Endothelial cell of umbilical vein (primary cell): Measurements from ENCODE around the gene GLYATL1. TPM values are rescaled to one million over a fixed set of nuclear protein-coding genes. Genes with fewer than 3 reads are reported as not detected.

Source experiments
- BruUV-seq: library from RNA; stranded (reverse); fragments of 400-500 nt; replicated peaks from 2 replicates; lab custom pipeline; 2021; lab: Mats Ljungman, UMichigan
- CTCF ChIA-PET: fragments of 300-600, 350-600 bp; sonication (Branson Sonifier 250); formaldehyde crosslinking; loops from one replicate; lab custom pipeline; 2021; ENCODE audit warnings: antibody characterized with exemption, inconsistent platforms; lab: Charles Lee
- POLR2A ChIA-PET: fragments of 300-600, 350-600 bp; sonication (Branson Sonifier 250); formaldehyde crosslinking; loops from one replicate; lab custom pipeline; 2021; ENCODE audit warnings: antibody characterized with exemption, inconsistent platforms; lab: Charles Lee
- DNase-seq: peaks from one replicate; pipeline ENCODE4 v3.0.0-alpha.2; 2011; ENCODE audit warnings: low read depth, low spot score
- FAIRE-seq: peaks from 2 replicates; lab custom pipeline; 2011; peaks lifted over from hg19 to GRCh38; lab: Jason Lieb, UNC
- H2AFZ ChIP-seq: 2 replicates; pipeline ENCODE4 v1.6.0; 2012; ENCODE audit warnings: low read depth, low read length, control low read depth, inconsistent platforms
- H3K27ac ChIP-seq: 2 replicates; pipeline ENCODE4 v1.5.1; 2011; ENCODE audit warnings: low read depth, mild to moderate bottlenecking, control low read depth, low read length, moderate library complexity; ENCODE audit not compliant: insufficient read depth
- H3K27me3 ChIP-seq, 2 experiments: 2 replicates each; pipeline versions ENCODE4 v1.6.0 to v1.6.1; 2011; ENCODE audit warnings: low read length in 2 of 2, mixed read lengths in 1 of 2; ENCODE audit not compliant: control insufficient read depth in 2 of 2, insufficient read depth in 2 of 2
- H3K36me3 ChIP-seq, 2 experiments: 2 replicates in 1 of 2; 3 replicates in 1 of 2; pipeline ENCODE4 v1.5.1; 2011; ENCODE audit warnings: low read length in 2 of 2, mild to moderate bottlenecking in 1 of 2, moderate library complexity in 1 of 2; ENCODE audit not compliant: control insufficient read depth in 2 of 2, insufficient read depth in 2 of 2; ENCODE audit errors: extremely low read depth in 1 of 2
- H3K4me1 ChIP-seq: 3 replicates; pipeline ENCODE4 v1.5.1; 2011; ENCODE audit warnings: mild to moderate bottlenecking, low read length; ENCODE audit not compliant: control insufficient read depth, insufficient read depth; ENCODE audit errors: extremely low read depth
- H3K4me2 ChIP-seq: 2 replicates; pipeline ENCODE4 v1.6.1; 2011; ENCODE audit warnings: low read length, control low read depth, mixed read lengths; ENCODE audit not compliant: insufficient read depth
- H3K4me3 ChIP-seq, 3 experiments: fragments of 200-600 bp in 1 of 3; sonication (generic), shearing (Covaris generic) in 1 of 3; replicated peaks in 1 of 3; 2 replicates each; pipeline ENCODE4 v1.5.1; 2011 to 2016; ENCODE audit warnings: control low read depth in 3 of 3, low read length in 3 of 3, mild to moderate bottlenecking in 2 of 3, inconsistent platforms in 1 of 3, low read depth in 1 of 3, moderate library complexity in 1 of 3; ENCODE audit not compliant: insufficient read depth in 1 of 3
- H3K79me2 ChIP-seq: 2 replicates; pipeline ENCODE4 v1.6.0; 2012; ENCODE audit warnings: low read length, inconsistent platforms; ENCODE audit not compliant: control insufficient read depth, insufficient read depth
- H3K9ac ChIP-seq: replicated peaks from 2 replicates; pipeline ENCODE3; 2011; ENCODE audit warnings: low read length, control low read depth; ENCODE audit not compliant: insufficient read depth; ENCODE audit errors: extremely low read depth
- H3K9me1 ChIP-seq: replicated peaks from 3 replicates; pipeline ENCODE4 v1.6.0; 2011; ENCODE audit warnings: mild to moderate bottlenecking, low read length; ENCODE audit not compliant: control insufficient read depth, insufficient read depth; ENCODE audit errors: extremely low read depth
- H3K9me3 ChIP-seq: replicated peaks from 2 replicates; pipeline ENCODE4 v1.5.1; 2012; ENCODE audit warnings: low read length, inconsistent platforms; ENCODE audit not compliant: control insufficient read depth, insufficient read depth
- H4K20me1 ChIP-seq: replicated peaks from 2 replicates; pipeline ENCODE3; 2011; ENCODE audit warnings: mild to moderate bottlenecking, low read length; ENCODE audit not compliant: control insufficient read depth, insufficient read depth; ENCODE audit errors: extremely low read depth
- CTCF ChIP-seq, 2 donors: IDR thresholded peaks; 1 replicate in 1 of 2; 2 replicates in 1 of 2; pipeline ENCODE4 v1.5.1; 2011; ENCODE audit warnings: low read length in 2 of 2, mild to moderate bottlenecking in 2 of 2, moderate library complexity in 2 of 2, control low read depth in 1 of 2, inconsistent platforms in 1 of 2, low read depth in 1 of 2; ENCODE audit not compliant: insufficient read depth in 1 of 2; ENCODE audit errors: extremely low read depth in 1 of 2
- EZH2 ChIP-seq: IDR thresholded peaks from 2 replicates; pipeline ENCODE4 v1.6.1; 2012; ENCODE audit warnings: borderline replicate concordance, low read depth, mild to moderate bottlenecking, moderate library complexity, low read length, inconsistent platforms; ENCODE audit not compliant: severe bottlenecking
- FOS ChIP-seq: IDR thresholded peaks from 2 replicates; pipeline ENCODE4 v1.6.1; 2011; ENCODE audit warnings: mild to moderate bottlenecking, low read length, moderate library complexity, borderline replicate concordance; ENCODE audit not compliant: insufficient read depth
- GATA2 ChIP-seq: IDR thresholded peaks from 2 replicates; pipeline ENCODE4 v1.7.0; 2011; ENCODE audit warnings: low read depth, mild to moderate bottlenecking, moderate library complexity, mixed read lengths, low read length; ENCODE audit not compliant: insufficient read length, insufficient read depth
- JUN ChIP-seq: IDR thresholded peaks from 2 replicates; pipeline ENCODE4 v1.6.1; 2011; ENCODE audit warnings: borderline replicate concordance, low read depth; ENCODE audit not compliant: insufficient read length, insufficient read depth
- MAX ChIP-seq: IDR thresholded peaks from 2 replicates; pipeline ENCODE4 v1.6.1; 2011; ENCODE audit not compliant: insufficient read depth, insufficient read length
- MYC ChIP-seq: IDR thresholded peaks from one replicate; pipeline ENCODE4 v1.6.1; 2011; ENCODE audit warnings: mild to moderate bottlenecking, low read depth, low read length
- POLR2A ChIP-seq: IDR thresholded peaks from 2 replicates; pipeline ENCODE4 v1.6.1; 2012; ENCODE audit warnings: low read depth, mild to moderate bottlenecking, control low read depth, low read length
- POLR2AphosphoS5 ChIP-seq: IDR thresholded peaks from 2 replicates; pipeline ENCODE4 v1.6.1; 2012; ENCODE audit warnings: low read depth, mild to moderate bottlenecking, control low read depth, low read length, moderate library complexity; ENCODE audit not compliant: insufficient read depth
- dilution Hi-C: fragments of 300-500 bp; cut with MboI; formaldehyde crosslinking; loops from one replicate; pipeline ENCODE4 v1.15.0; 2019; ENCODE audit warnings: low sequenced_read_pairs; ENCODE audit not compliant: extremely low pct_ligation_motif_present
- intact Hi-C: fragments of 100-400 bp; cut with micrococcal nuclease; formaldehyde crosslinking; loops from one replicate; pipeline ENCODE4 v1.10.0; 2022
- polyA plus RNA-seq, 4 experiments: library from polyadenylated mRNA; depleted of rRNA in 3 of 4; stranded (reverse) in 3 of 4; unstranded in 1 of 4; fragments of >200 nt; gene quantifications; 2 replicates each; pipeline versions ENCODE4 v1.2.1 to v1.2.3, GENCODE V29; 2011 to 2012; ENCODE audit warnings: missing spikeins in 1 of 4
- total RNA-seq: library from RNA; stranded (reverse); gene quantifications from 2 replicates; pipeline ENCODE4 v1.2.3, GENCODE V29; 2021

Gene GLYATL1
- total and polyA plus RNA-seq, 2 donors (not counting 3 experiments of a cell fraction or from before 2014, with no cell fraction given) = not detected

GRCh38 chr11:58940028-58940427, 740 bp downstream of the GLYATL1 start:
- dilution Hi-C loops = no loop called here
- H3K27me3 ChIP-seq = no peaks in the 10 kb centered on the region
- no peak overlapping the region for H2AFZ ChIP-seq
- H3K27ac ChIP-seq = no peak overlapping the region
- POLR2A ChIA-PET = no interaction called here
- no peaks in the 10 kb centered on the region for H3K9me3 ChIP-seq
- no peak overlapping the region for H3K4me2 ChIP-seq
- TF ChIP-seq POLR2AphosphoS5 = no peak
- no peak for TF ChIP-seq FOS
- TF ChIP-seq MAX = no peak
- TF ChIP-seq CTCF (IDR thresholded peaks at IDR 0.05; ENCODE audit: extremely low read depth in 1 of 2, insufficient read depth in 1 of 2, low read depth in 1 of 2, low read length in 2 of 2) = no peak
- no peak for TF ChIP-seq POLR2A
- TF ChIP-seq JUN = no peak
- no peak for TF ChIP-seq EZH2
- no peak for TF ChIP-seq GATA2
- no peak for TF ChIP-seq MYC
- H3K36me3 ChIP-seq = no peaks in the 10 kb centered on the region
- no peaks in the 10 kb centered on the region for H4K20me1 ChIP-seq
- no peaks in the 10 kb centered on the region for H3K4me1 ChIP-seq
- CTCF ChIA-PET = no interaction called here
- no peaks in the 10 kb centered on the region for H3K9me1 ChIP-seq
- no peaks in the 10 kb centered on the region for H3K79me2 ChIP-seq
- no TSS peak for BruUV-seq
- DNase-seq (no peak), FAIRE-seq (no peak)
- intact Hi-C loops = no loop called here
- no peak overlapping the region for H3K9ac ChIP-seq
- H3K4me3 ChIP-seq = no peak overlapping the region
